ENCODE measurements around the gene VIM.
A peak's percentile ranks its signal among the peaks of the same experiment; 100 is the strongest.

Gene VIM

GRCh38 chr10:17210361-17210760 lies 17.7 kb upstream of the VIM start:
- DNase-seq = no peak

DNA sequence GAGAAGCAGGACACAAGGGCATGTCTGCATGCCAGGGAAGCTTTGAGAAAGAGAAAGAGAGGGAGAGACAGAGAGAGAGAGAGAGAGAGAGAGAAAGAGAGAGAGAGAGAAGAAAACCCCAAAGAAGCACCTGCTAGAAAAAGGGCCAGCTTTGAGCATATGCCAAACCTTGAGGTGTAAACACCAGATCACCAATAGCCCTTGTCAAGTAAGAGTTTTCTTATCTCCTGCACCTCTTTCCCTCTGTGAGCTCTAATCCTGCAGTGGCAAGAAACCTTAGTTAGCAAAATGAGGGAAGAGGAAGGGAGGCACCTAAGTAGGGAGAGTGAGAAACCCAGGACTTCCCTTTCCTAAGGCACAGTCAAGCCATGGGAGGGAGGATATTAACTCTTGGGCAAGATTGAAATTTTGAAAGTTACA lies 15.2 kb upstream of the VIM start:
- no peak for DNase-seq

- no peak for DNase-seq
Observed at GRCh38 chr10:17213646-17214349, 14.2 kb upstream of the VIM start.

DNA sequence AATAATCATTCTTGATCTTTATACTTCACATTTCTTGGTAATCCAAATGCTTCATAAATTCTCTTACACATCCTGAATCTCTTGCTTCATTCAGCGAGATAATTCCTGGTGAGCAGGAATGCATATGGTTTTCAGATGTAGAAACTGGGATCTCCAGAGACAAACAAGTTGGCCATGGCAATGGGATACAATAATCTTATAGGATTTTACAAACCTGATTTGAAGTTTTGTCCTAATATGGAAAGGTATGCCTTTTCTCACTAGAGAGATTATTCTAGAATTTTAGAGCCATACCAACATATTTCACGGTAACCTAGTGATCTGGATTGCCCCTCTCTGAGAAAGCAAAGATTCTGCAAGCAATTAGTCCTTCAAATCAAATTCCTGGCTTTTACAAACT lies 13.5 kb upstream of the VIM start:
- DNase-seq = no peak

GRCh38 chr10:17214971-17215781 lies 12.9 kb upstream of the VIM start:
- DNase-seq = no peak

GRCh38 chr10:17215782-17216122 lies 12.3 kb upstream of the VIM start:
- no peak for DNase-seq

DNA sequence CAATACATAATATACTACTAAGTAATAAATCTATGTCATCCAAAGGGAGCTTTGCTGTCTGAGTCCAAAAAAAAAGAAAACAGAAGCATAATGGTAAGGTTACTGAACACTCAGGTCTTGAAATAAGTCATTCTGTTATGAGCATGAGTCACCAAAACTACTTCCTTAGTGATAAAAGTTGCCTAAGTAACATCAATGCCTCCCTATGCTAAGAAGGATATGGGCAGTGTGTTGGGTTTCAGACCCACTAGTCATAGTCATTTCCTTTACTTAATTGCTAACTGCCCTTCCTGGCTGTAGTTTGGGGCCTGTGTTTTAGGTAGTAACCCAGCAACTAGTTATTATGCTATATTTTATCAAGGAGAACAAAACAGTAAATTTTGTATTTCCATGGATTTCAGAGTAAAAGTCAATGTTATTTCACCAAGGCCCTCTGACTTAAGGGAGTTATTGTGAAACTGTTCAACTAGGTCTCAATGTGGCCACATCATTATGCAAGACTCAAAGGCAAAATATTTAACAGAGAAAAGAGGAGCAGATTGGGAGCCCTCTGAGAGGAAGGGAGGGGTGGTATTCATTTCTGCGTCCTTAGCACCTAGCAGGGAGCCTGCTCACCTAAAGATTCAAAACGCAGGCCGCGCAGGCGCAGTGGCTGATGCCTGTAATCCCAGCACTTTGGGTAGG lies 11.7 kb upstream of the VIM start:
- peak; percentile 6 for DNase-seq

- DNase-seq = no peak
Observed at GRCh38 chr10:17216901-17217395, 11.1 kb upstream of the VIM start.

- DNase-seq = no peak
Observed at GRCh38 chr10:17217631-17218232, 10.3 kb upstream of the VIM start.

DNA sequence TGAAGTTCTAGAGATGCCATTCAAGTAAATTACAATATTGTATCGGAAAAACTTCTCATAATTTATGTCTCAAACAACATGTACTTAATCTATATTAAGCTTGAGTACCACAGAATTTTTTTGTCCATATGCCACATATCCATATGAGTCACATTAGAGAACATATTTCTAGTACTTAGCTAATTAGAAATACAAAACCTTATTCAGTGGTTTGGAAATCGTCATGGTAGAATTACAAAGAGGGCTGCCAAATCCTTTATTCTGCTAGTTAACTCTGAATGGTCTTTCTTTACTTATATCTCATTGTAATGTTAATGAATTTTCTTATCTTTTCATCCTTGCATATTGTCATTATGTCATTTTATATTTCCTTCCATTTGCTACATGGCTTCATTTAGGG lies 9.0 kb upstream of the VIM start:
- DNase-seq = no peak

DNA sequence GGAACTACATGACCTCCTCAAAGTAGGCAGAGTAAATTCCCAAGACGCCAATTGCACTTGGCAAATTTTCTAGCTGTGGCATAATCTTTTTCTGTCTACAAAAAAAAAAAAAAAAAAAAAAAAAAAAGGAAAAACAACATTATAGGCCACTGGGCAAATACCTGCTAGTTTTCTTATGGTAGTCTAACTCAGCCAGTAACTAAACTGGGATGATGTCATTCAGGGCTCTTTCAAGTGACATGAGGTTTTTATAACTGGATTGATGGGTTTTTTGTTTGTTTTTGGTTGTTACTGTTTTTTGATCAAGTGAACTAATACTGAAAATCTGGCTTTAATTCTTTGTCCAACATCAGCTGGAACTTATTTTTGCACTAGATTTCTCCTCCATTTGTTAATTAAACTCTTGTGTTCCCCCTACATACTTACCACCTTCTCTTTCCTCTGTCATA lies 7.4 kb upstream of the VIM start:
- no peak for DNase-seq

- no peak for DNase-seq
Observed at GRCh38 chr10:17222329-17222728, 5.7 kb upstream of the VIM start.

- DNase-seq = no peak
Observed at GRCh38 chr10:17225808-17226207, 2.2 kb upstream of the VIM start.

GRCh38 chr10:17226891-17227303 lies 1.1 kb upstream of the VIM start:
- DNase-seq = no peak

- DNase-seq = no peak
Observed at GRCh38 chr10:17227367-17228090, 512 bp upstream of the VIM start.

DNA sequence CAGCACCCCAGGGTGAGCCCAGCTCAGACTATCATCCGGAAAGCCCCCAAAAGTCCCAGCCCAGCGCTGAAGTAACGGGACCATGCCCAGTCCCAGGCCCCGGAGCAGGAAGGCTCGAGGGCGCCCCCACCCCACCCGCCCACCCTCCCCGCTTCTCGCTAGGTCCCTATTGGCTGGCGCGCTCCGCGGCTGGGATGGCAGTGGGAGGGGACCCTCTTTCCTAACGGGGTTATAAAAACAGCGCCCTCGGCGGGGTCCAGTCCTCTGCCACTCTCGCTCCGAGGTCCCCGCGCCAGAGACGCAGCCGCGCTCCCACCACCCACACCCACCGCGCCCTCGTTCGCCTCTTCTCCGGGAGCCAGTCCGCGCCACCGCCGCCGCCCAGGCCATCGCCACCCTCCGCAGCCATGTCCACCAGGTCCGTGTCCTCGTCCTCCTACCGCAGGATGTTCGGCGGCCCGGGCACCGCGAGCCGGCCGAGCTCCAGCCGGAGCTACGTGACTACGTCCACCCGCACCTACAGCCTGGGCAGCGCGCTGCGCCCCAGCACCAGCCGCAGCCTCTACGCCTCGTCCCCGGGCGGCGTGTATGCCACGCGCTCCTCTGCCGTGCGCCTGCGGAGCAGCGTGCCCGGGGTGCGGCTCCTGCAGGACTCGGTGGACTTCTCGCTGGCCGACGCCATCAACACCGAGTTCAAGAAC lies 1.1 kb downstream of the VIM start:
- peak; percentile 76 for DNase-seq

- no peak for DNase-seq
Observed at GRCh38 chr10:17229717-17229966, 1.6 kb downstream of the VIM start.

DNA sequence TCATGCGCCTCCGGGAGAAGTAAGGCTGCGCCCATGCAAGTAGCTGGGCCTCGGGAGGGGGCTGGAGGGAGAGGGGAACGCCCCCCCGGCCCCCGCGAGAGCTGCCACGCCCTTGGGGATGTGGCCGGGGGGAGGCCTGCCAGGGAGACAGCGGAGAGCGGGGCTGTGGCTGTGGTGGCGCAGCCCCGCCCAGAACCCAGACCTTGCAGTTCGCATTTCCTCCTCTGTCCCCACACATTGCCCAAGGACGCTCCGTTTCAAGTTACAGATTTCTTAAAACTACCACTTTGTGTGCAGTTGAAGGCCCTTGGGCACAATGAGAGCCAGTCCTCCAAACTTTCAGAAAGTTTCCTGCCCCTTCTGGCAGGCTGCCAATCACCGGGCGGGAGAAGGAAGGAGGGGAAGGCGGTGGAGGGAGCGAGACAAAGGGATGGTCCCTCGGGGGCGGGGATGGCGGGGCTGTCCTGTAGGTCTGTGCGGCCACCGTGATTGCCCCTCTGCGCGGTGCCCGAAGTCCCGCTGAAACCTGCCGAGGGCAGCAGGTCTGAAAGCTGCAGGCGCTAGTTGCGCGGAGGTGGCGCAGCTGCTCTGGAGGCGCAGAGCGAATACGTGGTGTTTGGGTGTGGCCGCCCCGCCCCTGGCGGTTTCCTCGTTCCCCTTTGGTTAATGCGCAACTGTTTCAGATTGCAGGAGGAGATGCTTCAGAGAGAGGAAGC lies 2.1 kb downstream of the VIM start:
- peak; percentile 65 for DNase-seq

- DNase-seq = no peak
Observed at GRCh38 chr10:17231788-17232187, 3.7 kb downstream of the VIM start.

DNA sequence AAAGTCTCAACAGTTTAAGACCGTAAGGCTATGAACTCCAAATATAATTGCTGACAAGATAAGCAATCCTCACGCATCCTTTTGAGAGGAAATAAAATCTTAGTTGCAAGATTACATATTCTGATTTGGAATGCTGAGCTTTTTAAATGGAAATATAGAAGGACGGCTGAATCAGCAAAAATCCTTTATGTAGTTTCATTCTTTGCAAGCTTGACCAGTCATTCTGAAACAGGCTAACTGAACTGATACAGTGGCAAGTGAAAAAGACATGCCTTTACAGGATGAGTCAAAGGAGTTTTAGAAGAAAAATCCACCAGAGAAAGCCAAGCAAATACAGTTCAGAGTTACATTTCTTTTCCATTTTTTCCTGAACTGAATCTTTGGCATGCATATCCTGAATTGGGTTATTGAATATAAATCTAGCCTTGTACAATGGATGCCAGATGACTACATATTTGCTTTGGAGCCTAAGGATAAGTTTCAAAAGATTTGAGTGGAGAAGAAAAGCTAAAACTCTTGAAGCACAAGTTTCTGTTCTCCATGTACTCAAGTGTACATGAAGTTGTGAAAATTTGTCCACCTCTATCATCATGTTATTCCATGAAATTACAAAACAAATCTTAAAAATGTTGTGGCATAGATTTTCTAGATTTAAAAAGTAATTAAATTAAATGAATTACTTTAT lies 4.4 kb downstream of the VIM start:
- DNase-seq = no peak

Data from NK-92 treated with Interleukin-12 subunit alpha and Interleukin-12 subunit beta, amount 100 ng/mL, for 24 hours (cell line).